22Rv1 (cell line): ENCODE data around the gene ENTPD6.

ENCODE experiments used
- CTCF ChIP-seq: fragments of 450-650 bp; IDR thresholded peaks from 2 replicates; pipeline ENCODE4 v1.5.1; 2017; ENCODE audit warnings: mild to moderate bottlenecking
- ZFX ChIP-seq: fragments of 450-650 bp; IDR thresholded peaks from 2 replicates; pipeline ENCODE4 v1.6.1; 2017; ENCODE audit warnings: antibody characterized with exemption, borderline replicate concordance

GRCh38 chr20:25206063-25206403, 10.5 kb downstream of the ENTPD6 start:
- TF ChIP-seq CTCF (no peak), ZFX (no peak)
